ENCODE data around the gene ZNF627. TPM values are rescaled to one million over a fixed set of nuclear protein-coding genes. Genes with fewer than 3 reads are reported as not detected.
"Not testable (repeated sequence)": the region's sequence is repeated elsewhere in the genome, so short reads cannot be mapped to it uniquely, and the experiment has no call there.

ZNF627 gene
- total RNA-seq, 2 donors from 2014 or later = 7.6 to 10.3 TPM

- Histone ChIP-seq H3K4me1 (no peaks in the 10 kb centered on the region), H3K27me3 (no peaks in the 10 kb centered on the region), H3K9me3 (peaks cover 4% of the 10 kb centered on the region), H3K36me3 (peaks cover 20% of the 10 kb centered on the region), H3K9ac (ENCODE audit: low read depth in 2 of 2, low read length in 2 of 2) (no peak overlapping the region), H3K4me3 (no peak overlapping the region), H3K27ac (no peak overlapping the region)
- intact Hi-C loops (cut with DNase I) = no loop called here
- DNase-seq = no peak
- no peak for TF ChIP-seq CTCF (IDR thresholded peaks at IDR 0.05)
Measured at GRCh38 chr19:11612816-11613511, 15.7 kb downstream of the ZNF627 start.

- H3K4me3 ChIP-seq = no peak overlapping the region
- intact Hi-C loops (cut with DNase I) = no loop called here
- peaks cover 20% of the 10 kb centered on the region for H3K36me3 ChIP-seq
- no peak for DNase-seq
- no peaks in the 10 kb centered on the region for H3K27me3 ChIP-seq
- H3K4me1 ChIP-seq = no peaks in the 10 kb centered on the region
- peaks cover 4% of the 10 kb centered on the region for H3K9me3 ChIP-seq
- H3K9ac ChIP-seq (ENCODE audit: low read depth in 2 of 2, low read length in 2 of 2) = no peak overlapping the region
- TF ChIP-seq CTCF (IDR thresholded peaks at IDR 0.05) = no peak
- H3K27ac ChIP-seq = no peak overlapping the region
Measured at GRCh38 chr19:11617180-11618062, 20.1 kb downstream of the ZNF627 start.

- no peaks in the 10 kb centered on the region for H3K27me3 ChIP-seq
- no peak for DNase-seq
- H3K9ac ChIP-seq (ENCODE audit: low read depth in 2 of 2, low read length in 2 of 2) = no peak overlapping the region
- H3K36me3 ChIP-seq = peaks cover 20% of the 10 kb centered on the region
- H3K4me3 ChIP-seq = no peak overlapping the region
- H3K9me3 ChIP-seq = peaks cover 4% of the 10 kb centered on the region
- H3K27ac ChIP-seq = no peak overlapping the region
- intact Hi-C loops (cut with DNase I) = no loop called here
- no peak for TF ChIP-seq CTCF (IDR thresholded peaks at IDR 0.05)
- no peaks in the 10 kb centered on the region for H3K4me1 ChIP-seq
Measured at GRCh38 chr19:11620553-11620952, 23.3 kb downstream of the ZNF627 start.

DNA sequence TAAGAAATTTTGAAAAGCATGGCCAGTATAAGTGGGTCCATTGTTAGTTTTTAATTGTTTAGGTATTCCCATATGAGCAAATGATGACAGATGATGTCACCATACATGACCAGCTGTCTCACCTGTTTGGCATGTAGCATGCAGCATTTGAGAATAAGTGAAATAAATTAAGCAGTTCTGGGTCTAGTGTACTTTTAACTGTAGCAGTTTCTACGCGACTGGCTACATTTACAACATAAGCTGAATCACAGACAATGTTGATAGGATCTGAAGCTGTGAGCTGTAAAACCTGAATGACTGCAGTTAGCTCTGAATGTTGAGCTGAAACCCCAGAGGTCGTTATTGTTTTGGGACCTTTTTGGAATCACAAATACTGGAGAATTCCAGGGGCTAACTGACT lies 25.1 kb downstream of the ZNF627 start:
- H3K36me3 ChIP-seq; H3K9ac ChIP-seq (ENCODE audit: low read depth in 2 of 2, low read length in 2 of 2); H3K27me3 ChIP-seq; H3K9me3 ChIP-seq; H3K27ac ChIP-seq; H3K4me1 ChIP-seq; DNase-seq; intact Hi-C loops (cut with DNase I); H3K4me3 ChIP-seq: not testable (repeated sequence)

DNA sequence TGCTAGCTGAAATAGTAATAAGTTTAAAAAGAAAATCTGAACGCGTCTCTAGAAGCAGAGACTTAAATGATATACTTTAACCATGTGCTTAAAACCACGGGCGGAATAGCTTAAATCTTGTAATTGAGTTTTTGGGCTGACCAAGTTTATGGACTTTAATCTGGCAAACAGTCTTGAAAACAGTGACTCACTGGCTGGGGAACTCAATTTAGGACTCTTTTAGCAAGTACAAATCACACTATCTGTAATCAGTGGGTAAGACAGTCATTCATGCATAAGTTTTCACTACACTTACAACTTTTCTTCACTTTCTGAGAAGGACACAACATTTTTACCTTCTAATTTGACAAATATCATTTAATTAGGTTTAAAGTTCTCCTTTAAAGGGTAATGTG lies 26.8 kb downstream of the ZNF627 start:
- Histone ChIP-seq H3K27me3 (no peaks in the 10 kb centered on the region), H3K9me3 (no peaks in the 10 kb centered on the region), H3K27ac (peak overlapping the region; percentile 18), H3K36me3 (no peaks in the 10 kb centered on the region), H3K4me1 (no peaks in the 10 kb centered on the region), H3K4me3 (peak overlapping the region; percentile 38), H3K9ac (ENCODE audit: low read depth in 2 of 2, low read length in 2 of 2) (peak overlapping the region in 1 of 2 donors; percentile 55)
- intact Hi-C loops (cut with DNase I) = no loop called here
- no peak for TF ChIP-seq CTCF (IDR thresholded peaks at IDR 0.05)
- no peak for DNase-seq

GRCh38 chr19:11626252-11626651 lies 29.0 kb downstream of the ZNF627 start:
- no peak overlapping the region for H3K4me3 ChIP-seq
- no peaks in the 10 kb centered on the region for H3K27me3 ChIP-seq
- no peak for TF ChIP-seq CTCF (IDR thresholded peaks at IDR 0.05)
- H3K9me3 ChIP-seq = no peaks in the 10 kb centered on the region
- H3K27ac ChIP-seq = no peak overlapping the region
- H3K4me1 ChIP-seq = no peaks in the 10 kb centered on the region
- H3K9ac ChIP-seq (ENCODE audit: low read depth in 2 of 2, low read length in 2 of 2) = no peak overlapping the region
- no peaks in the 10 kb centered on the region for H3K36me3 ChIP-seq
- intact Hi-C loops (cut with DNase I) = no loop called here
- DNase-seq = no peak
